NCI-H774 (cell line): Measurements from ENCODE around the gene SKA3.

Experiments used
- DNase-seq: peaks from one replicate; lab custom pipeline; 2025; lab: John Stamatoyannopoulos, UW

The SKA3 gene

GRCh38 chr13:21111546-21111945 is 64.8 kb downstream of the SKA3 start:
- no peak for DNase-seq

GRCh38 chr13:21109168-21109567 is 67.2 kb downstream of the SKA3 start:
- DNase-seq, result no peak

- no peak for DNase-seq
Measured at GRCh38 chr13:21106089-21106488, 70.3 kb downstream of the SKA3 start.

- no peak for DNase-seq
Measured at GRCh38 chr13:21104199-21105019, 71.9 kb downstream of the SKA3 start.
